ENCODE data around the gene RAD17.
"Not testable (repeated sequence)": the region's sequence is repeated elsewhere in the genome, so short reads cannot be mapped to it uniquely, and the experiment has no call there.

Gene RAD17

DNA sequence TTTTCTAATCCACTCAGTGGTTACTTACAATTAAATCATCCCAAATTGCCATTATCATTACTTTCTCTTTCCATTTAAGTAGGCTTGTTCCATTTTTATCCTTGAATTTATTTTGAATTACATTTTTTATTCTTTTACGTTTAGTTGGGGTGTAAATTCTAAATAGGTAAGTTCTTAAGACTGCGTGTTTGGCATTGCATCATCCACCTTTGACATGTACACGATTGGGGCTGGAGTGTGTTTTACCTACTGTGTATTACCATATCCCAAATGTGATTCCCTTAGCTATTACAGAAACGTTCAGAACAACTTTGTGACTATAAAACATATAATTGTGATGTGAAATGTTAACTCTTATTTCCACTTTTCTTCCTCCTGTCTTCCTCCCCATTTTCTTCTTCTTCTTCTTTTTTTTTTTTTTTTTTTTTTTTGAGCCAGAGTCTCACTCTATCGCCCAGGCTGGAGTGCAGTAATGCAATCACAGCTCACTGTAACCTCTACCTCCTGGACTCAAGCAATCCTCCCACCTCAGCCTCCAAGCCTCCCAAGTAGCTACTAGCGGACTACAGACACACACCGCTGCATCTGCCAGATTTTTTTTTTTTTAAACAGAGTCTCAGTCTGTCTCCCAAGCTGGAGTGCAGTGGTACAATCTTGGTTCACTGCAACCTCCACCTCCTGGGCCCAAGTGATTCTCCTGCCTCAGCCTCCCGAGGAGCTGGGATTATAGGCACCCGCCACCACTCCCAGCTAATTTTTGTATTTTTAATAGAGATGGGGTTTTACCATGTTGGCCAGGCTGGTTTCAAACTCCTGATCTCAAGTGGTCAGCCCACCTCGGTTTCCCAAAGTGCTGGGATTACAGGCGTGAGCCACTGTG is 62.0 kb downstream of the RAD17 start:
- no peaks in the 10 kb centered on the region for H3K79me2 ChIP-seq (ENCODE audit: control insufficient read depth, insufficient read depth, low read length)
- no peaks in the 10 kb centered on the region for H3K27me3 ChIP-seq (ENCODE audit: insufficient read depth, low read length, poor library complexity)
- H2AK5ac ChIP-seq (ENCODE audit: low read length): no peak overlapping the region
- H3K18ac ChIP-seq (ENCODE audit: low read length): no peak overlapping the region
- no peak overlapping the region for H3K23ac ChIP-seq (ENCODE audit: low read length)
- no peak overlapping the region for H2BK120ac ChIP-seq (ENCODE audit: low read depth, low read length)
- H3K79me1 ChIP-seq (ENCODE audit: low read length): peaks cover 1% of the 10 kb centered on the region
- H3K36me3 ChIP-seq (ENCODE audit: control insufficient read depth, insufficient read depth, low read length): no peaks in the 10 kb centered on the region
- no peak overlapping the region for H2BK5ac ChIP-seq (ENCODE audit: low read length)
- no peak overlapping the region for H3K4me3 ChIP-seq (ENCODE audit: low read length)
- WGBS (ENCODE audit: extremely low coverage, insufficient coverage, low lambda C conversion rate): no CpG with 5 or more reads among the region's 11 CpGs
- no peak overlapping the region for H3K4me2 ChIP-seq (ENCODE audit: low read length)
- no peak overlapping the region for H3K9ac ChIP-seq (ENCODE audit: low read length)
- H2BK15ac ChIP-seq (replicated peaks; ENCODE audit: low read depth): no peak overlapping the region
- H3K4ac ChIP-seq (ENCODE audit: low read depth, low read length): no peak overlapping the region
- H3K56ac ChIP-seq (ENCODE audit: low read length): no peak overlapping the region
- H3K27ac ChIP-seq (ENCODE audit: low read depth, low read length): no peak overlapping the region
- H3K4me1 ChIP-seq (ENCODE audit: control insufficient read depth, low read depth, low read length): no peaks in the 10 kb centered on the region
- H4K5ac ChIP-seq (ENCODE audit: low read length): no peak overlapping the region
- H4K8ac ChIP-seq (ENCODE audit: low read depth, low read length): no peak overlapping the region
- DNase-seq: no peak

DNA sequence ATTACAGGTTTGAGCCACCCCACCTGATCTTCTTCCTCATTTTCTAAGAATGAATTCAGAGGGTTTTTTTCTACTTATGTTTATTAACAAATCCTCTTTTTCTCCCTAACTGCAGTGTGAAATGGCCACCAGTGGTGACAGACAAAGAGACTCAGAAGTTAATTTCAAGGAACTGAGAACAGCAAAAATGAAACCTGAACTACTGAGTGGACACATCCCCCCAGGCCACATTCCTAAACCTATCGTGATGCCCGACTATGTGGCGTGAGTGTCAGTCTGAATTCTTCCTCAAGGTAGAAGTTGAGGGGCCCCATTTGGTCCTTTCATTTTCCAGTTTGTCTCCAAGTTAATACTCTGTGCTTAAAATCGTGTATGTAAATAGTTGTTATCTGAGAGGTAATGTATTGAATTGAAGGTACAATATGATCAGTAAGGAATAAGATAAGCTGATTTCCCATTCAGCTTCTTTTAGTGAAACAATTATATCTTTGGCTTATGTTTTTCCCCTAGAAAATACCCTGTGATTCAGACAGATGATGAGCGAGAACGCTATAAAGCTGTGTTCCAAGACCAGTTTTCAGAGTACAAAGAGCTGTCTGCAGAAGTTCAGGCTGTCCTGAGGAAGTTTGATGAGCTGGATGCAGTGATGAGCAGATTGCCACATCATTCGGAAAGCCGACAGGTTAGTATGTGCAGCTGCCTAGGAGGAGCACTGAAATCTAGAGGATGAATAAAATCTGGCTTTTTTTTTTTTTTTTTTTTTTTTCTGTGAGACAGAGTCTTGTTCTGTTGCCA is 63.0 kb downstream of the RAD17 start:
- no peak overlapping the region for H3K4me3 ChIP-seq (ENCODE audit: low read length)
- H3K4me2 ChIP-seq (ENCODE audit: low read length): no peak overlapping the region
- H2AK5ac ChIP-seq (ENCODE audit: low read length): no peak overlapping the region
- no peak overlapping the region for H2BK15ac ChIP-seq (replicated peaks; ENCODE audit: low read depth)
- H3K27ac ChIP-seq (ENCODE audit: low read depth, low read length): no peak overlapping the region
- no peaks in the 10 kb centered on the region for H3K4me1 ChIP-seq (ENCODE audit: control insufficient read depth, low read depth, low read length)
- H3K9ac ChIP-seq (ENCODE audit: low read length): no peak overlapping the region
- peaks cover 1% of the 10 kb centered on the region for H3K79me1 ChIP-seq (ENCODE audit: low read length)
- H2BK5ac ChIP-seq (ENCODE audit: low read length): no peak overlapping the region
- H3K23ac ChIP-seq (ENCODE audit: low read length): no peak overlapping the region
- H3K27me3 ChIP-seq (ENCODE audit: insufficient read depth, low read length, poor library complexity): no peaks in the 10 kb centered on the region
- H4K8ac ChIP-seq (ENCODE audit: low read depth, low read length): no peak overlapping the region
- no peak overlapping the region for H3K4ac ChIP-seq (ENCODE audit: low read depth, low read length)
- no peak overlapping the region for H4K5ac ChIP-seq (ENCODE audit: low read length)
- no peaks in the 10 kb centered on the region for H3K79me2 ChIP-seq (ENCODE audit: control insufficient read depth, insufficient read depth, low read length)
- H3K18ac ChIP-seq (ENCODE audit: low read length): no peak overlapping the region
- H2BK120ac ChIP-seq (ENCODE audit: low read depth, low read length): no peak overlapping the region
- no peak for DNase-seq
- WGBS (ENCODE audit: extremely low coverage, insufficient coverage, low lambda C conversion rate): no CpG with 5 or more reads among the region's 8 CpGs
- H3K36me3 ChIP-seq (ENCODE audit: control insufficient read depth, insufficient read depth, low read length): no peaks in the 10 kb centered on the region
- H3K56ac ChIP-seq (ENCODE audit: low read length): no peak overlapping the region

DNA sequence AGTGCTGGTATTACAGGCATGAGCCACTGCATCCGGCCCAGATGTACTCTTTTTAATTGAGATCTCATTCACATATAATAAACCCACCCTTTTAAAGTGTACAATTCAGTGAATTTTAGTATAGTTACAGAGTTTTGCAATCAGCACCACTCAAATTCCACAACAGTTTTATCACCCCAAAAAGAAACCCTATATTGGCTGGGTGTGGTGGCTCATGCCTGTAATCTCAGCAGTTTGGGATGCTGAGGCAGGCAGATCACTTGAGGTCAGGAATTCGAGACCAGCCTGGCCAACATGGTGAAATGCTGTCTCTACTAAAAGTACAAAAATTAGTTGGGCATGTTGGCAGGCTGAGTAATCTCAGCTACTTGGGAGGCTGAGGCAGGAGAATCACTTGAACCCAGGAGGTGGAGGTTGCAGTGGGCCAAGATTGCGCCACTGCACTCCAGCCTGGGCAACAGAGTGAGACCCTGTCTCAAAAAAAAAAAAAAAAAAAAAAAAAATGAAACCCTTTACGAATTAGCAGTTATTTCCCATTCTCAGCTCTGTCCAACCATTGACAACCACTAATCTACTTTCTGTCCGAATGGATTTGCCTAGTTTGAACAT is 65.8 kb downstream of the RAD17 start:
- H3K27me3 ChIP-seq (ENCODE audit: insufficient read depth, low read length, poor library complexity); H3K4me3 ChIP-seq (ENCODE audit: low read length); DNase-seq; H3K9ac ChIP-seq (ENCODE audit: low read length); H2AK5ac ChIP-seq (ENCODE audit: low read length); H3K18ac ChIP-seq (ENCODE audit: low read length); H4K8ac ChIP-seq (ENCODE audit: low read depth, low read length); H4K5ac ChIP-seq (ENCODE audit: low read length); H3K4ac ChIP-seq (ENCODE audit: low read depth, low read length); H3K4me1 ChIP-seq (ENCODE audit: control insufficient read depth, low read depth, low read length); H2BK5ac ChIP-seq (ENCODE audit: low read length); H3K23ac ChIP-seq (ENCODE audit: low read length); H3K56ac ChIP-seq (ENCODE audit: low read length); H3K79me1 ChIP-seq (ENCODE audit: low read length); H3K27ac ChIP-seq (ENCODE audit: low read depth, low read length); H3K36me3 ChIP-seq (ENCODE audit: control insufficient read depth, insufficient read depth, low read length); H2BK120ac ChIP-seq (ENCODE audit: low read depth, low read length); H2BK15ac ChIP-seq (replicated peaks; ENCODE audit: low read depth); H3K4me2 ChIP-seq (ENCODE audit: low read length); H3K79me2 ChIP-seq (ENCODE audit: control insufficient read depth, insufficient read depth, low read length): not testable (repeated sequence)
- no CpG with 5 or more reads among the region's 5 CpGs for WGBS (ENCODE audit: extremely low coverage, insufficient coverage, low lambda C conversion rate)

DNA sequence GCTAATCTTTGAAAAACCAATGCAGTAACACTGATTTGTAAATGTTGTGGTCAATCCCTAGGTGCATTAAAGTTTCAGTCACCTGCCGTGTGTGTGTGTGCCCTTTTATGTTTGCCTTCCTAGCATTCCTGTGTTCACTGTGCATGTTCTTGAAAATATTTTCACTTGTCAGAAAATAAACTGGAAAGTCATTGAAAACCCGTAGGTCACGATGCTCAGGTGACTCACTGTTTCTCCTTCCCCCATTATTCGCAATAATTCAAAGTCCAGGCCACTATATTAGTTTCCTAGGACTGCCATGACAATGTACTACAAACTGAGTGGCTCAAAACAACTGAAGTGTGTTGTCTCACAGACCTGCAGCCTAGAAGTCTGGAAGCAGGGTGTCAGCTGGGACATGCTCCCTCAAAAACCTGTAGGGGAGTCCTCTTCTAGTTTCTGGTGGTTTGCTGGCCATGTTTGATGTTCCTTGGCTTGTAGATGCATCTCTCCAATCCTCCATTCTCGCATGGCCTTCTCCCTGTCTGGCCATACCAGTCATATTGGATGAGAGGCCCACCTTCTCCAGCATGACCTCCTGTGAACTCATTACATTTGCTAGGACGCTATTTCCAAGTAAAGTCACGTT is 74.6 kb downstream of the RAD17 start:
- Histone ChIP-seq H3K56ac (ENCODE audit: low read length) (no peak overlapping the region), H3K18ac (ENCODE audit: low read length) (no peak overlapping the region), H3K79me2 (ENCODE audit: control insufficient read depth, insufficient read depth, low read length) (no peaks in the 10 kb centered on the region), H3K27ac (ENCODE audit: low read depth, low read length) (no peak overlapping the region), H3K4me2 (ENCODE audit: low read length) (no peak overlapping the region), H2BK5ac (ENCODE audit: low read length) (no peak overlapping the region), H3K79me1 (ENCODE audit: low read length) (no peaks in the 10 kb centered on the region), H3K27me3 (ENCODE audit: insufficient read depth, low read length, poor library complexity) (no peaks in the 10 kb centered on the region), H3K23ac (ENCODE audit: low read length) (no peak overlapping the region), H2BK120ac (ENCODE audit: low read depth, low read length) (no peak overlapping the region), H4K5ac (ENCODE audit: low read length) (no peak overlapping the region), H3K4me3 (ENCODE audit: low read length) (no peak overlapping the region), H4K8ac (ENCODE audit: low read depth, low read length) (no peak overlapping the region), H3K4ac (ENCODE audit: low read depth, low read length) (no peak overlapping the region), H3K4me1 (ENCODE audit: control insufficient read depth, low read depth, low read length) (no peaks in the 10 kb centered on the region), H2BK15ac (replicated peaks; ENCODE audit: low read depth) (no peak overlapping the region), H3K9ac (ENCODE audit: low read length) (no peak overlapping the region), H3K36me3 (ENCODE audit: control insufficient read depth, insufficient read depth, low read length) (no peaks in the 10 kb centered on the region), H2AK5ac (ENCODE audit: low read length) (no peak overlapping the region)
- no CpG with 5 or more reads among the region's 7 CpGs for WGBS (ENCODE audit: extremely low coverage, insufficient coverage, low lambda C conversion rate)
- no peak for DNase-seq

DNA sequence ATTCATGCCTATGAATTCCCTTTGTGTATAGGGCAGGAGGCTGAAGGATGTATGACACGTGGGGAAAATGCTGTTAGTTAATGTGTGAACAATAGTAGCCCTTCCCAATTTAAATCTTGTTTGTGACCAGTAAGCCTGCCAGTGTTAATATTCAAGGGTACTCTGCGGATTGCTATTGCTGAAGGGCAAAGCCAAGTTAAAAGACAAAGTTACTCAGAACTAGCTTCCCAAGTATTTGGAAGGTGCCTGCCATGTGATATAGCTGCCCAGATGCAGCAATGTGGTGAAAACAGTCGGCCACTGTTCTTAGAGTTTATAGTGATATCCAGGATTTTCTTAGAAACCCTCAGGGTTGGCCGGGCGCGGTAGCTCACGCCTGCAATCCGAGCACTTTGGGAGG is 79.9 kb downstream of the RAD17 start:
- H2BK15ac ChIP-seq (replicated peaks; ENCODE audit: low read depth): no peak overlapping the region
- H3K18ac ChIP-seq (ENCODE audit: low read length): no peak overlapping the region
- no peak overlapping the region for H3K4me2 ChIP-seq (ENCODE audit: low read length)
- H3K4ac ChIP-seq (ENCODE audit: low read depth, low read length): no peak overlapping the region
- H3K4me3 ChIP-seq (ENCODE audit: low read length): no peak overlapping the region
- H3K79me1 ChIP-seq (ENCODE audit: low read length): no peaks in the 10 kb centered on the region
- H3K27ac ChIP-seq (ENCODE audit: low read depth, low read length): no peak overlapping the region
- no peak overlapping the region for H2BK120ac ChIP-seq (ENCODE audit: low read depth, low read length)
- no peak overlapping the region for H3K23ac ChIP-seq (ENCODE audit: low read length)
- H3K27me3 ChIP-seq (ENCODE audit: insufficient read depth, low read length, poor library complexity): no peaks in the 10 kb centered on the region
- no peak overlapping the region for H3K56ac ChIP-seq (ENCODE audit: low read length)
- no peak overlapping the region for H2BK5ac ChIP-seq (ENCODE audit: low read length)
- no peaks in the 10 kb centered on the region for H3K4me1 ChIP-seq (ENCODE audit: control insufficient read depth, low read depth, low read length)
- H3K79me2 ChIP-seq (ENCODE audit: control insufficient read depth, insufficient read depth, low read length): no peaks in the 10 kb centered on the region
- no peak overlapping the region for H4K5ac ChIP-seq (ENCODE audit: low read length)
- no peak overlapping the region for H3K9ac ChIP-seq (ENCODE audit: low read length)
- no peak overlapping the region for H2AK5ac ChIP-seq (ENCODE audit: low read length)
- DNase-seq: no peak
- no CpG with 5 or more reads among the region's 8 CpGs for WGBS (ENCODE audit: extremely low coverage, insufficient coverage, low lambda C conversion rate)
- H4K8ac ChIP-seq (ENCODE audit: low read depth, low read length): no peak overlapping the region
- H3K36me3 ChIP-seq (ENCODE audit: control insufficient read depth, insufficient read depth, low read length): no peaks in the 10 kb centered on the region

Measured in mesendoderm (in vitro differentiated cells).